Measurements from ENCODE around the gene KLF13.

DNA sequence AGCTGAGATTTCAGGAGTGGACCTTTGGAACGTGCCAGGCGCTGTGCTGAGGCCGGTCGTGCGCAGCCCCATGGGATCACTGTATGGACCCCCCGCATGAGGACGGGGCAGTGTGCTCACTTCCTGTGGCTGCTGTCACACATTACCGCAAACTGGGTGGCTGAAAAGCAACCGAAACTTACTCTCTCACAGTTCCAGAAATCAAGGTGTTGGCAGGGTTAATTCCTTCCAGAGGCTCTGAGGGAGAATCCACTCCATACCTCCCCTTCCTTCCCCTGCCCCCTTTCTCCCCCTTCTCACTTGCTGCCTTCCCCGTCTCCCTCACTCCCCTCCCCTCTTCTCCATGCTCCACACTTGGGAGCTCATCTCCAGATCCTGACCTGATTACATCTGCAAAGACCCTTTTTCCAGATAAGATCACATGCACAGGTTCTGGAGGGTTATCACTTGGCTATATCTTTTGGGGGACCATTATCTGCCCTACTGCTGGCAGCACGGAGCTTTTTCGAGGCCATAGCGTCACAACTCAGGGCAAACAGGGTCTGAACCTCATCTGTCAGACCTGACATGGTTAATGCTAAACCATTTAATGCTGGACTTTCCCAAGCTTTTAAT lies 41.2 kb downstream of the KLF13 start:
- TF ChIP-seq, protein P1, sequence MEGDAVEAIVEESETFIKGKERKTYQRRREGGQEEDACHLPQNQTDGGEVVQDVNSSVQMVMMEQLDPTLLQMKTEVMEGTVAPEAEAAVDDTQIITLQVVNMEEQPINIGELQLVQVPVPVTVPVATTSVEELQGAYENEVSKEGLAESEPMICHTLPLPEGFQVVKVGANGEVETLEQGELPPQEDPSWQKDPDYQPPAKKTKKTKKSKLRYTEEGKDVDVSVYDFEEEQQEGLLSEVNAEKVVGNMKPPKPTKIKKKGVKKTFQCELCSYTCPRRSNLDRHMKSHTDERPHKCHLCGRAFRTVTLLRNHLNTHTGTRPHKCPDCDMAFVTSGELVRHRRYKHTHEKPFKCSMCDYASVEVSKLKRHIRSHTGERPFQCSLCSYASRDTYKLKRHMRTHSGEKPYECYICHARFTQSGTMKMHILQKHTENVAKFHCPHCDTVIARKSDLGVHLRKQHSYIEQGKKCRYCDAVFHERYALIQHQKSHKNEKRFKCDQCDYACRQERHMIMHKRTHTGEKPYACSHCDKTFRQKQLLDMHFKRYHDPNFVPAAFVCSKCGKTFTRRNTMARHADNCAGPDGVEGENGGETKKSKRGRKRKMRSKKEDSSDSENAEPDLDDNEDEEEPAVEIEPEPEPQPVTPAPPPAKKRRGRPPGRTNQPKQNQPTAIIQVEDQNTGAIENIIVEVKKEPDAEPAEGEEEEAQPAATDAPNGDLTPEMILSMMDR (IDR thresholded peaks at IDR 0.05), result no peak
- no peak for TF ChIP-seq TCF7L2 (IDR thresholded peaks at IDR 0.05; ENCODE audit: low read depth, low read length)
